ENCODE data around the gene SIRPG.

- TF ChIP-seq CTCF (IDR thresholded peaks at IDR 0.05) (no peak), POLR2A (IDR thresholded peaks at IDR 0.05) (no peak)
Observed at GRCh38 chr20:1656844-1657243, 735 bp downstream of the SIRPG start.

Measured in suprapubic skin (tissue), 3 donors.